Measurements from ENCODE around the gene RNF169. TPM values are rescaled to one million over a fixed set of nuclear protein-coding genes. Genes with fewer than 3 reads are reported as not detected.

The RNF169 gene
- total and polyA plus RNA-seq, 2 of the 4 experiments (the other 2 are of a cell fraction) = 3.6 to 23.3 TPM

- no peak for DNase-seq
- no peak overlapping the region for H3K18ac ChIP-seq (ENCODE audit: low read depth, low read length)
- H3K9ac ChIP-seq (ENCODE audit: low read depth, low read length) = no peak overlapping the region
- WGBS, 2 experiments (ENCODE audit: extremely low coverage in 2 of 2, insufficient read length in 1 of 2) = no CpG with 5 or more reads among the region's 3 CpGs
- no peaks in the 10 kb centered on the region for H3K9me3 ChIP-seq (ENCODE audit: control insufficient read depth, insufficient read depth, low read length)
- no peak overlapping the region for H3K4me3 ChIP-seq (ENCODE audit: insufficient read depth, low read depth, low read length)
- H4K8ac ChIP-seq (ENCODE audit: low read depth in 2 of 2, low read length in 2 of 2) = no peak overlapping the region
- H2BK5ac ChIP-seq (ENCODE audit: low read depth, low read length, poor library complexity, severe bottlenecking) = no peak overlapping the region
- no peak overlapping the region for H3K56ac ChIP-seq (ENCODE audit: extremely low read depth, insufficient read depth, low read length)
- CTCF ChIA-PET = no interaction called here
- H3K79me1 ChIP-seq (ENCODE audit: low read depth in 1 of 2, low read length in 2 of 2) = peaks cover 26 to 45% of the 10 kb centered on the region in 2 experiments
- H2AFZ ChIP-seq (replicated peaks; ENCODE audit: low read length, poor library complexity) = no peak overlapping the region
- BruUV-seq (replicated peaks) = no TSS peak
- H2AK5ac ChIP-seq (ENCODE audit: low read depth, low read length) = no peak overlapping the region
- no peak overlapping the region for H3K23ac ChIP-seq (ENCODE audit: low read depth, low read length)
- no peaks in the 10 kb centered on the region for H3K27me3 ChIP-seq (ENCODE audit: control insufficient read depth, insufficient read depth, low read length)
- H2BK20ac ChIP-seq (ENCODE audit: low read depth, low read length) = no peak overlapping the region
- H4K91ac ChIP-seq (ENCODE audit: insufficient read depth, low read depth, low read length) = no peak overlapping the region
- H3K4ac ChIP-seq (ENCODE audit: low read depth, low read length) = no peak overlapping the region
- ATAC-seq (ENCODE audit: low read depth) = no peak
- no peak overlapping the region for H2BK120ac ChIP-seq (ENCODE audit: low read depth, low read length)
- no peak overlapping the region for H3K27ac ChIP-seq (ENCODE audit: insufficient read depth, low read length)
- dilution Hi-C loops (cut with HindIII; ENCODE audit: low sequenced_read_pairs, unreplicated experiment) (no loop called here), intact Hi-C loops (cut with micrococcal nuclease) (loop anchor here (5.0 kb wide), 1 partner anchor 34 kb away; no protein-coding TSS in a partner anchor), in situ Hi-C loops (cut with MboI; ENCODE audit: low sequenced_read_pairs) (no loop called here)
- H2BK15ac ChIP-seq (ENCODE audit: low read depth, low read length) = no peak overlapping the region
- peaks cover 3% of the 10 kb centered on the region for H3K9me1 ChIP-seq (ENCODE audit: insufficient read depth, low read length)
- H2AK9ac ChIP-seq (replicated peaks; ENCODE audit: low read depth, low read length, poor library complexity) = no peak overlapping the region
- POLR2A ChIA-PET (ENCODE audit: unreplicated experiment) = no interaction called here
- H3K4me1 ChIP-seq (ENCODE audit: control insufficient read depth, insufficient read depth, low read length) = no peaks in the 10 kb centered on the region
- no peak overlapping the region for H3K4me2 ChIP-seq (ENCODE audit: low read depth, low read length)
- TF ChIP-seq RFX5 (IDR thresholded peaks at IDR 0.05; ENCODE audit: low read depth, low read length) = no peak
- peak; percentile 92 for TF ChIP-seq NFE2L2 (IDR thresholded peaks at IDR 0.05; ENCODE audit: low read depth, low read length)
- peak; percentile 69 for TF ChIP-seq MAFK (IDR thresholded peaks at IDR 0.05; ENCODE audit: low read depth, low read length)
- no peak overlapping the region for H4K5ac ChIP-seq (ENCODE audit: low read depth, low read length)
- peaks cover 15% of the 10 kb centered on the region; the same call in 1 of the 2 replicates for H4K20me1 ChIP-seq (ENCODE audit: insufficient read depth, low read length)
- 0 out of 2 replicates have a peak, but pooled peaks cover 4% of the 10 kb centered on the region for H3K36me3 ChIP-seq (ENCODE audit: control insufficient read depth, insufficient read depth, low read length)
- no peak overlapping the region for H3K14ac ChIP-seq (replicated peaks; ENCODE audit: low read depth, low read length)
These were observed 57.6 kb downstream of the RNF169 start for GRCh38 chr11:74806267-74806666.
